OCI-LY7 (cell line): ENCODE data around the gene PILRB. TPM values are rescaled to one million over a fixed set of nuclear protein-coding genes. Genes with fewer than 3 reads are reported as not detected.

Source experiments
- BruUV-seq: library from RNA; stranded (reverse); fragments of 400-500 nt; replicated peaks from 2 replicates; lab custom pipeline; 2021; lab: Mats Ljungman, UMichigan
- CTCF ChIA-PET: fragments of 300-600 bp; sonication (Branson Sonifier 250); formaldehyde crosslinking; loops from one replicate; lab custom pipeline; 2022; ENCODE audit warnings: antibody characterized with exemption; ENCODE audit not compliant: unreplicated experiment; lab: Charles Lee
- POLR2A ChIA-PET: fragments of 300-600 bp; sonication (Branson Sonifier 250); formaldehyde crosslinking; loops from one replicate; lab custom pipeline; 2022; ENCODE audit warnings: antibody characterized with exemption; lab: Charles Lee
- DNase-seq: peaks from one replicate; pipeline ENCODE4 v3.0.0-alpha.2; 2015; ENCODE audit warnings: low spot score
- H2AFZ ChIP-seq: fragments of 200-600 bp; sonication (generic), shearing (Covaris generic); 2 replicates; pipeline ENCODE4 v1.6.1; 2014; ENCODE audit warnings: mild to moderate bottlenecking, antibody characterized with exemption, low read length, moderate library complexity
- H3K27ac ChIP-seq: fragments of 200-600 bp; sonication (generic); 2 replicates; pipeline ENCODE4 v1.5.1; 2014; ENCODE audit warnings: mixed run types, low read depth, mild to moderate bottlenecking, moderate library complexity, low read length, inconsistent platforms; ENCODE audit not compliant: poor library complexity, severe bottlenecking
- H3K36me3 ChIP-seq: fragments of 200-600 bp; sonication (generic); 2 replicates; pipeline ENCODE4 v1.6.1; 2014; ENCODE audit warnings: mild to moderate bottlenecking, antibody characterized with exemption, low read length, moderate library complexity, mixed read lengths; ENCODE audit not compliant: insufficient read depth
- H3K4me1 ChIP-seq: fragments of 200-600 bp; sonication (generic); 2 replicates; pipeline ENCODE4 v1.5.1; 2014; ENCODE audit warnings: mild to moderate bottlenecking, low read length; ENCODE audit not compliant: insufficient read depth, poor library complexity, severe bottlenecking
- H3K4me2 ChIP-seq: fragments of 200-600 bp; sonication (generic); 2 replicates; pipeline ENCODE4 v1.6.1; 2014; ENCODE audit warnings: mild to moderate bottlenecking, low read length
- H3K4me3 ChIP-seq: fragments of 200-600 bp; sonication (generic); 2 replicates; pipeline ENCODE4 v1.5.1; 2014; ENCODE audit warnings: mild to moderate bottlenecking, low read depth, low read length; ENCODE audit not compliant: poor library complexity, severe bottlenecking
- H3K79me2 ChIP-seq: fragments of 200-600 bp; sonication (generic); 2 replicates; pipeline ENCODE4 v1.6.1; 2016; ENCODE audit warnings: low read depth, mild to moderate bottlenecking, low read length, moderate library complexity, mixed read lengths; ENCODE audit not compliant: insufficient read depth
- H3K9me2 ChIP-seq: fragments of 200-600 bp; sonication (generic); 2 replicates; pipeline ENCODE4 v1.6.1; 2016; ENCODE audit warnings: mild to moderate bottlenecking, low read length, mixed read lengths; ENCODE audit not compliant: insufficient read depth
- H3K9me3 ChIP-seq: fragments of 200-600 bp; sonication (generic); 2 replicates; pipeline ENCODE4 v1.6.1; 2014; ENCODE audit warnings: mild to moderate bottlenecking, mixed run types, low read length, mixed read lengths
- H4K20me1 ChIP-seq: fragments of 200-600 bp; sonication (generic); 2 replicates; pipeline ENCODE4 v1.6.1; 2014; ENCODE audit warnings: mild to moderate bottlenecking, antibody characterized with exemption, low read length, moderate library complexity, mixed read lengths; ENCODE audit not compliant: insufficient read depth
- EZH2phosphoT487 ChIP-seq: fragments of 200-600 bp; sonication (generic); IDR thresholded peaks from 2 replicates; pipeline ENCODE4 v1.6.1; 2018; ENCODE audit warnings: low read depth, borderline replicate concordance, mild to moderate bottlenecking, mixed run types, antibody characterized with exemption, low read length, moderate library complexity, mixed read lengths
- intact Hi-C: fragments of 100-400 bp; cut with micrococcal nuclease; formaldehyde crosslinking; loops from one replicate; pipeline ENCODE4 v1.10.0; 2022; ENCODE audit not compliant: unreplicated experiment
- total RNA-seq, 2 experiments: library from RNA; depleted of rRNA in 1 of 2; stranded (reverse); fragments of >200 nt in 1 of 2; shearing (Covaris generic) in 1 of 2; gene quantifications; 2 replicates each; pipeline ENCODE4 v1.2.3, GENCODE V29; 2014 to 2022
- TF ChIP-seq, protein P1 (sequence below): fragments of 200-600 bp; sonication (generic); conservative IDR thresholded peaks from 2 replicates; pipeline ENCODE4 v1.5.1; 2014; ENCODE audit warnings: mild to moderate bottlenecking, antibody characterized with exemption, low read length, moderate library complexity, mixed read lengths

The PILRB gene
- total RNA-seq, 2 experiments from 2014 or later, result 95.0 to 102 TPM

DNA sequence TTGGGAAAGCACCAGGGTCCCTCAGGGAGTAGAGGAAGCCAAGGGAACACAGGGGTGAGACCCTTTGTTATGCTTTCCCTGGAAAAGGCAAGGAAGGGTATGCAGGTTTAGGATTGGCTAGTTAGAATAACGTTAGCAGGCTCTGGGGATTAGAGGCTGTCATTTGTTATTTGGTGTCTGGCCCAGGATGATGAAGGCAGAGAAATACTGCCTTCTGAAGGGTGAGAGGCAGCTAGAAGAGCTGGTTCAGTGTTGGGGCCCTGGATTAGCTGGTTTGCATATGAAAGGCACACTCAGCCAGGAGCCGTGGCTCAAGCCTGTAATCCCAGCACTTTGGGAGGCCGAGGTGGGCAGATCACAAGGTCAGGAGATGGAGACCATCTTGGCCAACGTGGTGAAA is 12.4 kb downstream of the PILRB start:
- no peak for DNase-seq
- ChIA-PET POLR2A (no interaction called here), CTCF (no interaction called here)
- no peaks in the 10 kb centered on the region for H4K20me1 ChIP-seq
- BruUV-seq, result no TSS peak
- no peaks in the 10 kb centered on the region for H3K9me3 ChIP-seq
- H3K9me2 ChIP-seq, result no peaks in the 10 kb centered on the region
- H3K27ac ChIP-seq, result peak overlapping the region; percentile 93
- H2AFZ ChIP-seq, result no peak overlapping the region
- no peaks in the 10 kb centered on the region for H3K79me2 ChIP-seq
- TF ChIP-seq, protein P1, sequence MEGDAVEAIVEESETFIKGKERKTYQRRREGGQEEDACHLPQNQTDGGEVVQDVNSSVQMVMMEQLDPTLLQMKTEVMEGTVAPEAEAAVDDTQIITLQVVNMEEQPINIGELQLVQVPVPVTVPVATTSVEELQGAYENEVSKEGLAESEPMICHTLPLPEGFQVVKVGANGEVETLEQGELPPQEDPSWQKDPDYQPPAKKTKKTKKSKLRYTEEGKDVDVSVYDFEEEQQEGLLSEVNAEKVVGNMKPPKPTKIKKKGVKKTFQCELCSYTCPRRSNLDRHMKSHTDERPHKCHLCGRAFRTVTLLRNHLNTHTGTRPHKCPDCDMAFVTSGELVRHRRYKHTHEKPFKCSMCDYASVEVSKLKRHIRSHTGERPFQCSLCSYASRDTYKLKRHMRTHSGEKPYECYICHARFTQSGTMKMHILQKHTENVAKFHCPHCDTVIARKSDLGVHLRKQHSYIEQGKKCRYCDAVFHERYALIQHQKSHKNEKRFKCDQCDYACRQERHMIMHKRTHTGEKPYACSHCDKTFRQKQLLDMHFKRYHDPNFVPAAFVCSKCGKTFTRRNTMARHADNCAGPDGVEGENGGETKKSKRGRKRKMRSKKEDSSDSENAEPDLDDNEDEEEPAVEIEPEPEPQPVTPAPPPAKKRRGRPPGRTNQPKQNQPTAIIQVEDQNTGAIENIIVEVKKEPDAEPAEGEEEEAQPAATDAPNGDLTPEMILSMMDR, result no peak
- no peak for TF ChIP-seq EZH2phosphoT487
- H3K4me1 ChIP-seq, result peaks cover 87% of the 10 kb centered on the region
- H3K36me3 ChIP-seq, result peaks cover 24% of the 10 kb centered on the region
- intact Hi-C loops, result no loop called here
- H3K4me2 ChIP-seq, result peak overlapping the region; percentile 77; the same call in 1 of the 2 replicates
- no peak overlapping the region for H3K4me3 ChIP-seq

DNA sequence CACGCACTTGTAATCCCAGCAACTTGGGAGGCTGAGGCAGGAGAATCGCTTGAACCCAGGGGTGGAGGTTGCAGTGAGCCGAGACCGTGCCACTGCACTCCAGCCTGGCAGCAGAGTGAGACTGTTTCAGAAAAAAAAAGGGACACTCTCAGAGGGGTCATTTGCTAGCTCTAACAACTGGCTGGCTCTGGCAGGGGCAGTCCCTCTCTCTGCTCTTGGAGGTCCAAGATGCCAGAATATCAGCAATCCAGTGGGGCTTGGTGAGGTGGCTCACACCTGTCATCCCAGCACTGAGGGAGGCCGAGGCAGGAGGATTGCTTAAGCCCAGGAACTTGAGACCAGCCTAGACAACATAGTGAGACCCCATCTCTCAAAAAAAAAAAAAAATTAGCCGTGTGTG is 12.8 kb downstream of the PILRB start:
- Histone ChIP-seq H3K27ac (no peak overlapping the region), H3K4me1 (peaks cover 83% of the 10 kb centered on the region), H3K4me3 (no peak overlapping the region), H3K79me2 (no peaks in the 10 kb centered on the region), H3K9me2 (no peaks in the 10 kb centered on the region), H4K20me1 (no peaks in the 10 kb centered on the region), H3K9me3 (no peaks in the 10 kb centered on the region), H3K4me2 (no peak overlapping the region), H2AFZ (no peak overlapping the region), H3K36me3 (peaks cover 19% of the 10 kb centered on the region)
- ChIA-PET CTCF (no interaction called here), POLR2A (no interaction called here)
- no peak for TF ChIP-seq EZH2phosphoT487
- TF ChIP-seq, protein P1, result no peak
- DNase-seq, result no peak
- intact Hi-C loops, result no loop called here
- BruUV-seq, result no TSS peak

DNA sequence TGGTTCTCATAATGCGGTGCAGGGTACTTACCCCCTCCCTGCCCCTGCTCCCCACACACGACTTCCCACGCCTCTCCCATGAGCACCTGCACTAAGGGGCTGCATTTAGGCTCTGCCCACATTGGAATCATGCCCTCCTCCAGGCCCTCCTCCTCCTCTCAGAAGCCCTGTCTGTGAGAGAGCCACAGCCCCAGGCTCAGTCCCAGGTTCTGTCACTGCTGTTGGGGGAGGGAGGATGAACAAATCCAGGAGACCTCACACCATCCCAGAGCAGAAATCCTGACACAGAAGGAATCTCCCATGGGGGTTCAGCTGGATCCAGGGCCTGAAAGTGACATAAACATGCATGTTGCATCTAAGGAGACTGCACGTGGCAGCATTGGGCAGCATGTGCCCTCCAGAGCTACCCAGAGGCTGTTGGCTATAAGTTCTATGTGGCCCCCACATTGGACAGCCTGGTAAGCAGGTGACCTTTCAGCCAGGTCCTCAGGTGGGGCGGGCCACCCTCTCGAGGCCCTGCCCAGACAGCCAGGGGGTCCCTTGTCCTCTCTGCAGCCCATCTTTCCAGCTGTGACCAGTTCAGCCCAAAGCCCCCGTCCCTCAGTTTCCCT is 13.7 kb downstream of the PILRB start:
- Histone ChIP-seq H3K36me3 (peaks cover 19% of the 10 kb centered on the region), H3K9me3 (no peaks in the 10 kb centered on the region), H3K9me2 (no peaks in the 10 kb centered on the region), H2AFZ (no peak overlapping the region), H4K20me1 (no peaks in the 10 kb centered on the region), H3K4me3 (no peak overlapping the region), H3K4me1 (peaks cover 74% of the 10 kb centered on the region), H3K27ac (peak overlapping the region; percentile 22), H3K4me2 (no peak overlapping the region), H3K79me2 (no peaks in the 10 kb centered on the region)
- TF ChIP-seq, protein P1, result no peak
- TF ChIP-seq EZH2phosphoT487, result no peak
- DNase-seq, result no peak
- BruUV-seq, result no TSS peak
- intact Hi-C loops, result no loop called here
- ChIA-PET CTCF (no interaction called here), POLR2A (interaction anchor here (1.4 kb wide), 1 partner anchor 31 kb away, joined by 3 read pairs; no protein-coding TSS in a partner anchor)
